GM21515 (cell line): ENCODE results near the gene KCNQ1OT1.

Experiments
- ATAC-seq: cut with Tn5 transposase; IDR thresholded peaks from one replicate; pipeline ENCODE4 v1.9.1; 2021; ENCODE audit not compliant: unreplicated experiment

Gene KCNQ1OT1

DNA sequence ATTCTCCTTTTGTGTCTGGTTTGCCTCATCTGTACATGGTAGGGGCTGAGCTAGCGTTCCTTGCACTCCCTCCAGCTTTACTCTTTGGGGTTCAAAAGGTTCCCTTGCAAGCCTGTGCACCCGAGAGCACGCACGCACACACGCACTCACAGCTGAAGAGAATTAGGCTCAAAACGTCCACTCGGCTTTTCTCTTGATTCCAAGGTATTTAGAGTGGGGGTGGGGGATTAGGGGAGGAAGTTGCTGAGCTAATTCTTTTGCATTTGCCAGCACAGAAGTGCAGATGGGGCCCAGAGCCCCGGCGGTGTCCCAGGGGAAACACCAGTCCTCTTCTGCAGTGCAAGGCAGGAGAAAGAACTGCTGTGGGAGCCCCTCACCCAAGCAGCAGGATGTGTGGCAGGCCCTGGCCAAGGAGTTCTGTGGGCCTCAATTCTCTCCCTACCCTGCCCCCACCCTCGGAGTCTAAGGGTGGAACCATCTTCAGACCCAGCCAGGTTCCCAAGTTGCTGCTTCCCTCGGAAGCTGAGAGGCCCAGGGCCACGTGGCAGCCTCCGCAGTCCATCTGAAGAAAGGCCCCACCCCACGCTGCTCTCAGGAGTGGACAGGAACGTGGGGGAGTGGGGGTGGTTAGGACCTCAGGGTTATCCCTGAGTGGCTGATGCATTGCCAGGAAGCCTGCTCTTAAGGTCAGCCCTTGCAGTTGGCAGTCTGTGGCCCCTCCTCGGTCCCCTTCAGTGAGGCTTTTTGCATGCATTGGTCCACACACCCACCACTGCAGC is 3.8 kb upstream of the KCNQ1OT1 start:
- no peak for ATAC-seq

- no peak for ATAC-seq
Observed at GRCh38 chr11:2702771-2703362, 3.1 kb upstream of the KCNQ1OT1 start.

GRCh38 chr11:2701898-2702434 is 2.2 kb upstream of the KCNQ1OT1 start:
- ATAC-seq, result no peak

DNA sequence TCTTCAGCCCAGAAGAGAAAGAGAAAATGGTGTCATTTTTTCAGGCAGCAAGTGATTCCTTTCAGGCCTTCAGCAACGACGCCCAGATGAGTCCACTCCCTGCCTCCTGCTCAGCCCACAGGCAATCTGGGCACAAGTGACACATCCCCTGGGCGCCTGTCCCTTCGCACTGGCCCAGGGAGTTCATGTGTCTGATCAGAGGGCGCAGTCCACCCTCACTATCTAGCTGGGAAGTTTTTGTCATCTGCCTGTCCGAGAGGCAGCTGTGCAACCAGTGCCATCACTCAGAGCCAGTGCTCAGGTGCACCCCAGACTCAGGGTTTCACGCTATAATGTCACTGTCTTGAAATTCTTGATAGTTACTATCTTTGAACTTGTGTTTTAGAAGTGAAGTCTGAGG is 1.4 kb upstream of the KCNQ1OT1 start:
- ATAC-seq, result no peak

DNA sequence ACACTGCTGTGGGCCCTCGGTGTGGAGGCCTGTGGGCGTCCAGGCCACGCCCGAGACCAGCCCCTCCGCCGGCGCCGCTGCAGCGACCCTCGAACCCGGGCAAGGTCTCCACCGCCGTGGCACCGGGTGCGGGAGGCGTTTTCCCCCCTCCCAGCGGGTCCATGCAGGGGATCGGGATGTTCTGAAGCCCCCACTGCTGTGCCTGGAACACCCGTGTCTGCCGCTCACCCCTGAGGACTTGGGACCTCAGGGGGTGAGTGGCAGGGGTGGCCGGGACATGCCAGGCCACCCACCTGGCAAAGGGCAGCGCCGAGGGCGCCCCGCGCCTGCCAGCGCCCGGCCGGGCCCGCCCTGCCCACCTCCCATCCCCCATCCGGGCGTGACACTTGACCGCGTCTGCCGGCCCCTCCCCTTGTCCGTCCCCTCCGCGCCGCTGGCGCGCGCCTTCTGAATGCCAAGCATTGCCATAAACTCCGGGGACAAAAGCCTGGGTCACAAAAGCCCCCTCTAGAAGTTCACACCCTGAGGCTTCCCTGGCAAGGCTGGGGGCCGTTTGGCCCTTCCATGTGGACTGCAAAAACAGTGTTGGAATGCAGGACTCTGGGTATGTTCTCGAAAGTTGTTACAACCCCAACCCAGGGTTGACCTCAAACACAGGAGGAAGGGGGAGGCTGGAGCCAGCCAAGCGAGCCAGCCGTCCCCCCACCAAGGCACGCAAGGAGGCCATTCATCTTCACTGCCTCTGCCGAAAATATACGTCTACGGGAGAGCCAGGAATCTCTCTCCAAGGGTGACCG is 819 bp upstream of the KCNQ1OT1 start:
- ATAC-seq, result no peak

DNA sequence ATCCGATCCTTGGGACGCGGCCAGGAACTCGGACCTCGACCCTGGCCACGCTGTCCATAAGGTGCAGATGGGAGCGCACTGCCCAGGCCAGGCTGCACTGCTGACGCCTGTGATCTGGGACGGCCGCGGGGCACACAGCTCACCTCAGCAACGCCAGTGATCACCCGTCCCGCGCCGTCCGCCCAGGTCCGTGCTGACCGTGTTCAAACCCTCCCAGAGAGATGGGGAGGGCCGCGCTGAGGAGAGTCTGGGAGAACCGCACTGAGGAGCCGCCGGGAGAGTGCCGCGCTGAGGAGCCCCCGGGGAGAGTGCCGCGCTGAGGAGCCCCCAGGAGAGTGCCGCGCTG is 636 bp downstream of the KCNQ1OT1 start:
- no peak for ATAC-seq

- no peak for ATAC-seq
Observed at GRCh38 chr11:2698386-2699184, 1.2 kb downstream of the KCNQ1OT1 start.

DNA sequence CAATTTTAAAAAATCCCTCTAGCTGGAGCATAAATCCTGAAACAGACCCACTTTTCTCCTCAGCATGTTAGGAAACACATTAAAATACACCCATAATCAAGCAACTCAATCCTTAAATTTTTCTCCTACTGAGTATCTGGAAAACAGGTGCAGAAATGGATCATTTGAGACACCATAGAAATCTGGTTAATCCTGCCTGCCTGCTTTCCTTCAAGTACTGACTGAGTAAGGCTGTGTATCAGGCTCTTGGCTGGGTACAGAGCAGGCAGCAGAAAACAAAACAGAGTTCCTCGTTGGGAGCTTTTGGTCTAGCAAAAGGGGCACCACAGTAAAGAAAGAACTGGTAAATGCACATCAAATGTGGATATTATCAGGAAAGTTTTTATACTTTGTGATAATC is 1.9 kb downstream of the KCNQ1OT1 start:
- ATAC-seq, result no peak

- ATAC-seq, result no peak
Observed at GRCh38 chr11:2696455-2696854, 3.3 kb downstream of the KCNQ1OT1 start.

DNA sequence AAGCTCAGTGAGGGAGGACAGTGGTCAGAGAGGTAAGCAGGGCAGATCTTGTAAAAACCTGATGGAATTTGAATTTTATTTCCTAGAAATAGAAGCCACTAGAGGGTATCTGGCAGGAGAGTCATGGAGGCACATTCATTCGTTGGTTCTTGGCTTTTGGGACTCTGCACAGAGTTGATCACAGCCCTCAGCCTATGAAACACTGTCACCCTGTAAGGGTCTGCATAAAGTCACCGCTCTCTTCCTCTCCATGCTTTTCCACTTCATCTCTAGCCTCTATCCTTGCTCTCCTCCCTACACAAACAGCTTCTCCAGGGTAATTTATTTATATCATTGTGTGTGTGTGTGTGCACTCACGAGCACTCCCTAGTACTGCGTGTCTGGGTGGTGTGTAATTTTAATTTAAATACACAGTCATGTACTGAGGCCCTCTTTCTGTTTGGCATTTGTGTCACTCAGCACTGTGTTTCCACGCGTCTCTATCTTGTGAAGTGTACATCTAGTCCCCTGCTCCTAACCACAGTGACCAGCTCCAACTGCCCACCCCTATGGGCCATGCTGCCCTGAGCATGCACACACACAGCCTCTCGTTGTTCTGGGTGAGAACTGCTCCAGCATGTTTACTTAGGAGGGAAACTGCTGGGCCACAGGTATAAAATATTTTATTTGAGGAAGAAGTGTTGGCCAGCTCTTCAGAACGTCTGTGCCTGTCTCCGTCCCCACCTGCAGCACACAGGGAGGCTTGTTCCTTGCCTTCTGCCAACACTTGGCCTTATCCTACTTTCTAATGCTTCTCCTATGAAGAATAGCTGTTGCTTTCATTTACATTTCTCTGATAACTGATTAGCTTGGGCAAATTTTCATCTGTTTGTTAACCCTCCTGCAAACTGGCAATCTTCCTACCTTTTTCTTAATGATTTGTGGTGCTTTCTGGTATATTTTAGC is 4.5 kb downstream of the KCNQ1OT1 start:
- no peak for ATAC-seq

GRCh38 chr11:2694495-2694894 is 5.3 kb downstream of the KCNQ1OT1 start:
- no peak for ATAC-seq

DNA sequence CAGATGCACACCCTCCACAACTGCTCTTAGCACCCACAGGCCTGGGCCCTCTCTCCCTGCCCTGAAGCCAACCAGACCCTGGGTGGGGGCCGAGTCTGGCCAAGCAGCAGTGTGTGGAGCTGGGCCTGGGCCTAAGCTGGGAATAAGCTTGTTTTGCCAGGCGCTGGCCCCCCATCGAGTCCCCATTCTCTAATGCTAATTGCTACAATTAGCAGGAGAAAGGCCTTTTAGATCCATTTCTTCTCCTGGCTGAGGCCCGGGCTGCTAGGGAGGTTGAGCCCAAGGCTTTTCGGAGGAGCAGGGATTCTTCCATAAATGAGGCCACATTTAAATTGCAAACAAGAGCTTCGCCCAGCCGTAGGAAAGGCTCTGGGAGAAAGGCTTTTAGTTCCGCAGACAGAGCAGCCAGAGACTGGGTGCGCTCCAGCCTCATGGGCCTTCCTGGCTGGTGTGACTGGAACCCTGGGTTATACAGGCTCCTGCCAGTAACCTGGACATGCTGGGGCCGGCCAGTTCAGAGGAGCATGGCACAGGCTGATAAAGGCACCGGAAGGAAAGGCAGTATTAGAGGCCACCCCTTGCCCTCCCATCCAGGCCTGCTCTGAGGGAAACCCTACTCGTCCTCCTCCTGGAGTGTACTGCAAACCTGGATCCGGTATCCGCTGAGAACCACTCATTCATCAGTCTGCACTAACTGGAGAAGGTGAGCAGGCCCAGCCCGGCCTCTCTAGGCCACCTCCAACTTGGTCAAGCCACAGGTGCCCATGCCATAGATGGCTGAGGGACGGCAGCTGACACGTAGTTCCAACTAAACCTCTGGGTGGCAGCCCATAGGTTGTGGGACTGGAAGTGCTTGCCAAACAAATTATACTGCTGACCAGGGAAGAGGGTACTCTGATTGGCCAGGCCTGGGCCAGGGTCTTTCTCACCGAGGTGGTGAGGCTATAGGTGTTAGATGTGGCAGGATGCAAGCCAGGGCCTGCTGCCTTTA is 6.2 kb downstream of the KCNQ1OT1 start:
- no peak for ATAC-seq

- ATAC-seq, result no peak
Observed at GRCh38 chr11:2691991-2692875, 7.6 kb downstream of the KCNQ1OT1 start.

- ATAC-seq, result no peak
Observed at GRCh38 chr11:2691355-2691761, 8.4 kb downstream of the KCNQ1OT1 start.

DNA sequence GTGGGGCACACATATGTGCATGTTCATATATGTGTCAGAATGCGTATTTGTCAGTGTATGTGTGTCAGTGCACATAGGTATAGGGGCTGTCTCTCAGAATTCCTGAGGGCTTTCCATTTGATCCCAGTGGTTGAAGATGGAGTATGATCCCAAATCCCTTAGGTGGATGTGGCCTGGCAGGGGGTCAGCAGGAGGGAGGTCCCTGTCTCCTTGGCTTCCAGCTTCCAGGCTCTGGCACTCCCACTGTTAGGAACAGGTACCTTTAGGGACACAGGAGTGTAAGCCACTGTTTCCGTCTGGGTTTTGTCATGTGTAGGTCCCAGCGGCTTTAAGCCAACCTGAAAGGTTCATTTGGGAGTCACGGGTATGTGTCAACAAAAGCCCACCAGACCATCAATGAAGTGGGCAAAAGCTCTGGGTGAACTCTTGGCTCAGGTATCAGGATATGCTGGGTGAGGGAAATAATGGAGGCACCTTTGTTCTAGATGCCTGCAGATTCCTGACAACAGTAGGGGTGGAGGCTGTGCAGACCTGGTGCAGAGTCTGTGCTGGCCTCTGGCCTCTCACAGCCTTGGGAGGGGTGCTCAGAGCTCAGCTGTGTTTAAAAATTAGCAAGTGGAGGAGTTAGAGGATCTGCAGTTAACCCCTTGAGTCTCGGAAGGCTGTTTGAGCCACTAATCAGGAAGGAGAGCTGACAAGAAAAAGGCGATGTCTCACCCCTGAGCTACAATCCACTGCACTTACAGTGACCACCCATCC is 9.0 kb downstream of the KCNQ1OT1 start:
- ATAC-seq, result no peak

DNA sequence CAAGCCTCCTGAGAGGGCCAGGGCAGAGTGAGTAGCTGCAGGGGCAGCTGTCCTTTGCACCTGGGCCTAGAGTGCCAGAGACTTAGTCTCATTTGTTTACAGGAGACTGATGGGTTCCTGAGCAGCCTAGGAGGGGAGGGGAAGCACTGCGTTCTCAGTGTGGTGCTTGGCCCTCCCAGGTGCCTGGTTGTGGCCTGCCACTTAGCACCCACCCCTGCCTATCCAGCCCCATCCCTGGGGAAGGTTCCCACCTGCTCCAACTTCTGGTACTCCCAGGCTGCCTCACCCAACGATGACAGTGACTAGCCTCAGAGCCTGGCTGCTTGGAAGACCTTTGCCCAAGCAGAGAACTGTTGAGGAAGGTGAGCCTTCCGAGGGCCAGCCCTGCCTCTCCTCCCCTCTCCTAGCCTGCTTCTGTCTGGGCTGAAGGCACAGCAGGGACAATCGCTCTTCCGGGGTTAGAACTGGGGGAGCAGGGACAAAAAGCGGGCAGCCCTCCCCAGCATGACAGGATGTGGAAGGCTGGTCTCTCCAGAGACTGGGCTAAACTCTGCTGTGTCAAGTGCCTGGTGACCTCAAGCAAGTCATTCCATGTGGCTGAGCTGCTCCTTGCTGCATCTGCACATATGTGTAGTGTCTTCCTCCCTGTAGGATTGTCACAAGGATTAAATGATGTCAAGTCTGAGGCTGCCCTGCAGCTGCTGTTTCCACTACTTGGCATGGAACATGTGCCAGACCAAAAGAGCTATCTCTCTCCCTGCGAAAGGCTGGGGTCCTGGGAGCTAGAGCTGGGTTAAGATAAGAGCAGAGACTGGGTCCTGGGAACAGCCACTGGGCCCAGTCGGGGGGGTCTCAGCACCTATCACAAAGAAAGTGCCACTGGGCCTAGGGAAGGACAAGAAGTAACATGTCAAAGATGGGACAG is 9.9 kb downstream of the KCNQ1OT1 start:
- no peak for ATAC-seq
